Dermis microvascular lymphatic vessel endothelial cell (primary cell): Measurements from ENCODE around the gene HEXIM1. TPM values are rescaled to one million over a fixed set of nuclear protein-coding genes. Genes with fewer than 3 reads are reported as not detected.
A peak's percentile ranks its signal among the peaks of the same experiment; 100 is the strongest.

Experiments used
- DNase-seq, 2 donors: peaks; one replicate each; pipeline versions ENCODE4 v3.0.0 to v3.0.0-alpha.2; 2010; ENCODE audit warnings: low read depth in 2 of 2
- total RNA-seq: library from RNA; depleted of rRNA; stranded (reverse); fragments of >200 nt; gene quantifications from 2 replicates; pipeline ENCODE4 v1.2.1, GENCODE V29; 2014

HEXIM1 gene
- 4.9 and 8.2 TPM in 2 replicates for total RNA-seq

- DNase-seq, result peak; percentile 99 to 100
Measured at GRCh38 chr17:45148183-45149036, at the start of gene HEXIM1. Gene HEXIM1, plus strand, starts transcription at chr17:45148475. Its CDS starts 716 bp downstream, at chr17:45149191.

- peak; percentile 70 to 82 for DNase-seq
Measured at GRCh38 chr17:45098869-45099616, 49.2 kb upstream of the HEXIM1 start.

GRCh38 chr17:45101546-45101882 lies 46.8 kb upstream of the HEXIM1 start:
- no peak for DNase-seq

GRCh38 chr17:45101883-45102811 lies 46.1 kb upstream of the HEXIM1 start:
- no peak for DNase-seq

- DNase-seq, result no peak
Measured at GRCh38 chr17:45102856-45103255, 45.4 kb upstream of the HEXIM1 start.

GRCh38 chr17:45103269-45103795 lies 44.9 kb upstream of the HEXIM1 start:
- no peak for DNase-seq

- no peak for DNase-seq
Measured at GRCh38 chr17:45104029-45104428, 44.2 kb upstream of the HEXIM1 start.

GRCh38 chr17:45104497-45104896 lies 43.8 kb upstream of the HEXIM1 start:
- no peak for DNase-seq

GRCh38 chr17:45104907-45105624 lies 43.2 kb upstream of the HEXIM1 start:
- DNase-seq, result no peak

- no peak for DNase-seq
Measured at GRCh38 chr17:45106096-45106495, 42.2 kb upstream of the HEXIM1 start.

- no peak for DNase-seq
Measured at GRCh38 chr17:45106582-45106981, 41.7 kb upstream of the HEXIM1 start.

GRCh38 chr17:45107293-45108010 lies 40.8 kb upstream of the HEXIM1 start:
- DNase-seq, result no peak

GRCh38 chr17:45108051-45108450 lies 40.2 kb upstream of the HEXIM1 start:
- no peak for DNase-seq

- peak; percentile 30 to 53 for DNase-seq
Measured at GRCh38 chr17:45108595-45109521, 39.4 kb upstream of the HEXIM1 start.

GRCh38 chr17:45110676-45111611 lies 37.3 kb upstream of the HEXIM1 start:
- DNase-seq, result no peak

GRCh38 chr17:45111850-45112249 lies 36.4 kb upstream of the HEXIM1 start:
- no peak for DNase-seq

- no peak for DNase-seq
Measured at GRCh38 chr17:45112559-45113423, 35.5 kb upstream of the HEXIM1 start.
